ENCODE results near the gene SLC66A3.

SLC66A3 gene

DNA sequence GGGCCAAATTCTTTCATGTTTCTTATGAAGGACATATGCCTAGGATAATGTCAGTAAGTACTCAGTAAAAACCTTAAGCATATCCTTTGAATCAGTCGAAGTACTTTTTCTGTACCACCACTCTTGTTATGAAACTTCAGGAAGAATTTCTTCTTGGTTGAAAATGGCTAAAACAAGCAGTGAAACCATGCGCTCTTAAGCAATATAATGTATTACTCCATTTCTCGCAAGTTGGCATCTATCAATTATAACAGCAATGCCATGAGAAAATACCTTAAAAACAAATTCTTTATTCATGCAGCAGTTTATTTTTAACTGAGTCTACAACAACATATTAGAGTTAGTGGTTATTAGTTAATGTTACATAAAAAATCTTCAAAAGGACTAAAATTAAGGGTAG, 41.0 kb downstream of the SLC66A3 start (continued):
- no peak for TF ChIP-seq ZNF221 (tag by site-specific recombination; IDR thresholded peaks at IDR 0.05; ENCODE audit: borderline replicate concordance)

DNA sequence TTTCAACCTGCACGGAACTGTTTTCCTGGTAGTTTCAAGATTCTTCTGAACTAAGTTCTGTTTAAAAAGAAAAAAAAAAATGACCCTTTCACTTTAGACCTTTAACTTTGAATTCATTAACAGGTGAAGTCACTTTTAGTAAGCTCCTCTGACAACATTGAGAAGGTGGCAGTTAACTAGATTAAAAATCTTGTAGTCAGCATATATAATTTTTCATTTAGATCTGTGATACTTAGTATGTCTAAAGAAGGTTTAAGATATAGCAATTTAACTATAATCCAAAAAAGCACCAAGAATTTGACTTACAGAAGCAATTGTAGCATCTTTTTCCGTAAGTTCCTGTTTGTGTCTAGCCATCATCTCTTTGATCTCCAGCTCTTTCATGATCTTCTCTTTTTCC, 45.4 kb downstream of the SLC66A3 start:
- ChIA-PET POLR2A (no interaction called here), CTCF (interaction anchor here (0.6 to 1.3 kb wide), 4 partner anchors 15 to 127 kb away, joined by 3 to 5 read pairs (median 3); a partner anchor contains a TSS)
- TF ChIP-seq ZNF121 (tag by site-specific recombination; IDR thresholded peaks at IDR 0.05) = no peak
- no peak for TF ChIP-seq ZNF501 (tag by site-specific recombination; IDR thresholded peaks at IDR 0.05)
- TF ChIP-seq ZNF585B (tag by site-specific recombination; IDR thresholded peaks at IDR 0.05) = no peak
- TF ChIP-seq WT1 (tag by site-specific recombination; IDR thresholded peaks at IDR 0.05) = no peak
- no peak for TF ChIP-seq SETDB1 (IDR thresholded peaks at IDR 0.05; ENCODE audit: insufficient read length, low read length)
- no peak for TF ChIP-seq ZNF133 (tag by site-specific recombination; IDR thresholded peaks at IDR 0.05)
- TF ChIP-seq ZNF19 (tag by site-specific recombination; IDR thresholded peaks at IDR 0.05; ENCODE audit: low read depth) = no peak
- TF ChIP-seq ZNF324 (tag by site-specific recombination; IDR thresholded peaks at IDR 0.05) = no peak
- TF ChIP-seq ZNF544 (tag by site-specific recombination; IDR thresholded peaks at IDR 0.05) = no peak
- no peak for TF ChIP-seq ZNF37A (tag by site-specific recombination; IDR thresholded peaks at IDR 0.05)
- TF ChIP-seq ZNF623 (tag by site-specific recombination; IDR thresholded peaks at IDR 0.05) = no peak
- no peak for TF ChIP-seq ZNF24 (tag by site-specific recombination; IDR thresholded peaks at IDR 0.05)
- TF ChIP-seq ZBTB8A (tag by site-specific recombination; IDR thresholded peaks at IDR 0.05) = no peak
- no peak for TF ChIP-seq ZNF670 (tag by site-specific recombination; IDR thresholded peaks at IDR 0.05; ENCODE audit: low read depth)
- no peak for TF ChIP-seq ZNF560 (tag by site-specific recombination; IDR thresholded peaks at IDR 0.05; ENCODE audit: borderline replicate concordance)
- no peak for TF ChIP-seq HOXC10 (CRISPR knock-in tag; IDR thresholded peaks at IDR 0.05)
- no peak for TF ChIP-seq ZNF791 (tag by site-specific recombination; IDR thresholded peaks at IDR 0.05)
- no peak for TF ChIP-seq ZNF366 (tag by site-specific recombination; conservative IDR thresholded peaks at IDR 0.05)
- TF ChIP-seq ZNF26 (tag by site-specific recombination; IDR thresholded peaks at IDR 0.05) = no peak
- H3K4me1 ChIP-seq (ENCODE audit: control insufficient read depth, insufficient read depth, low read length) = no peaks in the 10 kb centered on the region
- H3K4me3 ChIP-seq (ENCODE audit: low read depth, low read length) = no peak overlapping the region
- H3K9me3 ChIP-seq (ENCODE audit: control insufficient read depth, insufficient read depth, low read depth, low read length) = no peaks in the 10 kb centered on the region
- peaks cover 34 to 53% of the 10 kb centered on the region in 2 experiments for H3K36me3 ChIP-seq (ENCODE audit: control insufficient read depth in 2 of 2, insufficient read depth in 1 of 2, low read length in 2 of 2)
- H3K27ac ChIP-seq (ENCODE audit: extremely low read depth, low read depth, low read length) = no peak overlapping the region

DNA sequence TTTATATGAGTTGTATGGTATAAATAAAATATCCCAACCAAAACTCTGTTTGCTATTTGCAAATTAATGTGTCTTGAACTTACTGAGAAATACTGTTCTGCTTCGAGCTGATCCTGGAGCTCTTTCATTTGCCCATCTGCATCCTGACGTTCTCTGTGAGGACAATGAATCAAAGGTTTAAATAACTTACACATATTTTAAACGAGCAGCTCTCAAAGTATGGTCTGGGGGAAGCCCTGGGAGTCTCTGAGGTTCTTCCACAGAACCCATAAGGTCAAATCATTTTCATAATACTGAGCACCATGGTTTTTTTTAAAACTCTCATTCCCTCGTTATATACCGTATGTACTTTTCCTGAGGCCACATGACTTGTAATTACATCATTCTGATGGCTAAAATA, 46.7 kb downstream of the SLC66A3 start:
- Histone ChIP-seq H3K36me3 (ENCODE audit: control insufficient read depth in 2 of 2, insufficient read depth in 1 of 2, low read length in 2 of 2) (peaks cover 27 to 46% of the 10 kb centered on the region in 2 experiments), H3K4me1 (ENCODE audit: control insufficient read depth, insufficient read depth, low read length) (no peaks in the 10 kb centered on the region), H3K4me3 (ENCODE audit: low read depth, low read length) (no peak overlapping the region), H3K27ac (ENCODE audit: extremely low read depth, low read depth, low read length) (no peak overlapping the region), H3K9me3 (ENCODE audit: control insufficient read depth, insufficient read depth, low read depth, low read length) (no peaks in the 10 kb centered on the region)
- ChIA-PET CTCF (interaction anchor here (0.8 kb wide), 1 partner anchor 383 kb away, joined by 3 read pairs; no protein-coding TSS in a partner anchor), POLR2A (no interaction called here)
- TF ChIP-seq ZFHX2 (tag by site-specific recombination; conservative IDR thresholded peaks at IDR 0.05) = no peak
- TF ChIP-seq, protein P1, sequence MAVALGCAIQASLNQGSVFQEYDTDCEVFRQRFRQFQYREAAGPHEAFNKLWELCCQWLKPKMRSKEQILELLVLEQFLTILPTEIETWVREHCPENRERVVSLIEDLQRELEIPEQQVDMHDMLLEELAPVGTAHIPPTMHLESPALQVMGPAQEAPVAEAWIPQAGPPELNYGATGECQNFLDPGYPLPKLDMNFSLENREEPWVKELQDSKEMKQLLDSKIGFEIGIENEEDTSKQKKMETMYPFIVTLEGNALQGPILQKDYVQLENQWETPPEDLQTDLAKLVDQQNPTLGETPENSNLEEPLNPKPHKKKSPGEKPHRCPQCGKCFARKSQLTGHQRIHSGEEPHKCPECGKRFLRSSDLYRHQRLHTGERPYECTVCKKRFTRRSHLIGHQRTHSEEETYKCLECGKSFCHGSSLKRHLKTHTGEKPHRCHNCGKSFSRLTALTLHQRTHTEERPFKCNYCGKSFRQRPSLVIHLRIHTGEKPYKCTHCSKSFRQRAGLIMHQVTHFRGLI (tag by site-specific recombination; IDR thresholded peaks at IDR 0.05) = no peak
- no peak for TF ChIP-seq ZNF221 (tag by site-specific recombination; IDR thresholded peaks at IDR 0.05; ENCODE audit: borderline replicate concordance)
- no peak for TF ChIP-seq ZNF335 (tag by site-specific recombination; conservative IDR thresholded peaks at IDR 0.05)
- TF ChIP-seq ZIC2 (tag by site-specific recombination; IDR thresholded peaks at IDR 0.05) = no peak
- no peak for TF ChIP-seq ZNF544 (tag by site-specific recombination; IDR thresholded peaks at IDR 0.05)
- TF ChIP-seq ZNF596 (tag by site-specific recombination; IDR thresholded peaks at IDR 0.05) = no peak
- TF ChIP-seq, protein P2, sequence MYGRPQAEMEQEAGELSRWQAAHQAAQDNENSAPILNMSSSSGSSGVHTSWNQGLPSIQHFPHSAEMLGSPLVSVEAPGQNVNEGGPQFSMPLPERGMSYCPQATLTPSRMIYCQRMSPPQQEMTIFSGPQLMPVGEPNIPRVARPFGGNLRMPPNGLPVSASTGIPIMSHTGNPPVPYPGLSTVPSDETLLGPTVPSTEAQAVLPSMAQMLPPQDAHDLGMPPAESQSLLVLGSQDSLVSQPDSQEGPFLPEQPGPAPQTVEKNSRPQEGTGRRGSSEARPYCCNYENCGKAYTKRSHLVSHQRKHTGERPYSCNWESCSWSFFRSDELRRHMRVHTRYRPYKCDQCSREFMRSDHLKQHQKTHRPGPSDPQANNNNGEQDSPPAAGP (tag by site-specific recombination; IDR thresholded peaks at IDR 0.05) = no peak
- TF ChIP-seq ZNF394 (tag by site-specific recombination; IDR thresholded peaks at IDR 0.05; ENCODE audit: borderline replicate concordance) = no peak
- no peak for TF ChIP-seq FEZF1 (tag by site-specific recombination; IDR thresholded peaks at IDR 0.05)
- no peak for TF ChIP-seq KLF9 (tag by site-specific recombination; IDR thresholded peaks at IDR 0.05; ENCODE audit: low read depth)
